ENCODE results near the gene JARID2. TPM values are rescaled to one million over a fixed set of nuclear protein-coding genes. Genes with fewer than 3 reads are reported as not detected.

JARID2 gene
- polyA plus RNA-seq, 1 donor (not counting 4 experiments of a cell fraction or from before 2014, with no cell fraction given): 11.0 TPM

- FAIRE-seq (no peak), DNase-seq (ENCODE audit: low read depth, low spot score) (no peak)
- no peak for TF ChIP-seq CTCF (optimal IDR thresholded peaks at IDR 0.05 in 1 of 3, IDR thresholded peaks at IDR 0.05 in 1 of 3, conservative IDR thresholded peaks at IDR 0.05 in 1 of 3; ENCODE audit: extremely low read depth in 1 of 3, insufficient read depth in 2 of 3, low read length in 3 of 3)
- TF ChIP-seq EZH2 (IDR thresholded peaks at IDR 0.05; ENCODE audit: low read length): no peak
- Histone ChIP-seq H3K9ac (ENCODE audit: control insufficient read depth, extremely low read depth, insufficient read depth, low read length) (no peak overlapping the region), H4K20me1 (ENCODE audit: control insufficient read depth, extremely low read depth, insufficient read depth, low read length) (peaks cover 16% of the 10 kb centered on the region), H3K4me1 (ENCODE audit: control insufficient read depth, extremely low read depth, insufficient read depth, low read length) (peaks cover 9% of the 10 kb centered on the region), H3K36me3 (ENCODE audit: control insufficient read depth in 2 of 2, extremely low read depth in 1 of 2, insufficient read depth in 2 of 2, low read length in 2 of 2) (no peaks in the 10 kb centered on the region), H3K27ac (ENCODE audit: control insufficient read depth, insufficient read depth, low read length) (no peak overlapping the region), H2AFZ (ENCODE audit: control insufficient read depth, low read length) (no peak overlapping the region), H3K4me3 (ENCODE audit: control insufficient read depth in 2 of 3, extremely low read depth in 1 of 3, insufficient read depth in 2 of 3, low read depth in 1 of 3, low read length in 3 of 3) (no peak overlapping the region), H3K9me3 (ENCODE audit: control insufficient read depth, low read depth, low read length) (no peaks in the 10 kb centered on the region), H3K4me2 (ENCODE audit: control insufficient read depth, extremely low read depth, insufficient read depth, low read depth, low read length) (peak overlapping the region; percentile 5), H3K79me2 (ENCODE audit: control insufficient read depth, insufficient read depth, low read length) (peaks cover 93% of the 10 kb centered on the region), H3K9me1 (ENCODE audit: control insufficient read depth, extremely low read depth, insufficient read depth, low read length) (peaks cover 4% of the 10 kb centered on the region), H3K27me3 (ENCODE audit: control insufficient read depth, extremely low read depth, insufficient read depth, low read length) (no peaks in the 10 kb centered on the region)
- dilution Hi-C loops (cut with MboI; ENCODE audit: extremely low pct_ligation_motif_present, low sequenced_read_pairs): no loop called here
Observed at GRCh38 chr6:15299430-15300131, 53.7 kb downstream of the JARID2 start.

GRCh38 chr6:15301179-15302006 lies 55.5 kb downstream of the JARID2 start:
- Histone ChIP-seq H3K4me3 (ENCODE audit: control insufficient read depth in 2 of 3, extremely low read depth in 1 of 3, insufficient read depth in 2 of 3, low read depth in 1 of 3, low read length in 3 of 3) (no peak overlapping the region), H3K27me3 (ENCODE audit: control insufficient read depth, extremely low read depth, insufficient read depth, low read length) (no peaks in the 10 kb centered on the region), H4K20me1 (ENCODE audit: control insufficient read depth, extremely low read depth, insufficient read depth, low read length) (peaks cover 16% of the 10 kb centered on the region), H2AFZ (ENCODE audit: control insufficient read depth, low read length) (no peak overlapping the region), H3K9ac (ENCODE audit: control insufficient read depth, extremely low read depth, insufficient read depth, low read length) (no peak overlapping the region), H3K4me1 (ENCODE audit: control insufficient read depth, extremely low read depth, insufficient read depth, low read length) (peaks cover 9% of the 10 kb centered on the region), H3K36me3 (ENCODE audit: control insufficient read depth in 2 of 2, extremely low read depth in 1 of 2, insufficient read depth in 2 of 2, low read length in 2 of 2) (no peaks in the 10 kb centered on the region), H3K79me2 (ENCODE audit: control insufficient read depth, insufficient read depth, low read length) (peaks cover 95% of the 10 kb centered on the region), H3K9me1 (ENCODE audit: control insufficient read depth, extremely low read depth, insufficient read depth, low read length) (peaks cover 4% of the 10 kb centered on the region), H3K4me2 (ENCODE audit: control insufficient read depth, extremely low read depth, insufficient read depth, low read depth, low read length) (no peak overlapping the region), H3K27ac (ENCODE audit: control insufficient read depth, insufficient read depth, low read length) (no peak overlapping the region), H3K9me3 (ENCODE audit: control insufficient read depth, low read depth, low read length) (no peaks in the 10 kb centered on the region)
- DNase-seq (ENCODE audit: low read depth, low spot score): no peak
- no peak for FAIRE-seq
- dilution Hi-C loops (cut with MboI; ENCODE audit: extremely low pct_ligation_motif_present, low sequenced_read_pairs): no loop called here
- no peak for TF ChIP-seq EZH2 (IDR thresholded peaks at IDR 0.05; ENCODE audit: low read length)
- no peak for TF ChIP-seq CTCF (optimal IDR thresholded peaks at IDR 0.05 in 1 of 3, IDR thresholded peaks at IDR 0.05 in 1 of 3, conservative IDR thresholded peaks at IDR 0.05 in 1 of 3; ENCODE audit: extremely low read depth in 1 of 3, insufficient read depth in 2 of 3, low read length in 3 of 3)

All from keratinocyte (primary cell).